DMS 273 (cell line): ENCODE results near the gene CRPPA.
"Not testable (repeated sequence)": the region's sequence is repeated elsewhere in the genome, so short reads cannot be mapped to it uniquely, and the experiment has no call there.

Experiments used
- DNase-seq: peaks from one replicate; lab custom pipeline; 2025; ENCODE audit not compliant: unreplicated experiment; lab: John Stamatoyannopoulos, UW

Gene CRPPA

DNA sequence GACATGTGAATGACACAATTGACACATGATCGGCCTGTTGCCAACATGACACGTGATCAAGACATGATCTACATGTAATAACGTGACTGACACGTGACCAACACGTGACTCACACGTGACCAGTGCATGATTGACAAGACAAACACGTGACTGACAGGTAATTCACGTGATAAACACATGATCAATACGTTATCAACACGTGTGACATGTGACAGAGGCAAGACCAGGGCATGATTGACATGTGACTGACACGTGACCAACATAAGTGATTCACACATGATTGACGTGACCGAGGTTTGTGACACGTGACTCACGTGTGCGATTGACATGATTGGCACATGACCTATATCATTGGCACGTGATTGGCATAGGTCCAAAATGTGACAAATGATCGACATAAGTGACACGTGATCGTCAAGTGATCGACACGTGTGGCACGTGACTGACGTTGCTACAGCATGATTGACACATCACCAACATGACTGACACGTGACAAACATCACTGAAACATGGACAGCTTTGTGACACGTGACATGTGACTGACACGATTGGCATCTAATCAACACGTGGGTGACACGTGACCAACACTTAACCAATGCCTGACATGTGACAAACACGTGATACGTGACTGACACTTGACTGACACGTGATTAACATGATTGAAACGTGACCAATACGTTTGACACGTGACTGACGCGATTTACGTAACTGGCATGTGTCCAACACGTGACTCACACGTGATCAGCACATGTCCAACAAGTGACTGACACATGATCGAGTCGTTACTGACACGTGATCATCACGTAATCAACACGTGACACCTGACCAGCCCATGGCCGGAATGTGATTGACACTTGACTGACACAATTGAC lies 23.0 kb downstream of the CRPPA start:
- DNase-seq = no peak

DNA sequence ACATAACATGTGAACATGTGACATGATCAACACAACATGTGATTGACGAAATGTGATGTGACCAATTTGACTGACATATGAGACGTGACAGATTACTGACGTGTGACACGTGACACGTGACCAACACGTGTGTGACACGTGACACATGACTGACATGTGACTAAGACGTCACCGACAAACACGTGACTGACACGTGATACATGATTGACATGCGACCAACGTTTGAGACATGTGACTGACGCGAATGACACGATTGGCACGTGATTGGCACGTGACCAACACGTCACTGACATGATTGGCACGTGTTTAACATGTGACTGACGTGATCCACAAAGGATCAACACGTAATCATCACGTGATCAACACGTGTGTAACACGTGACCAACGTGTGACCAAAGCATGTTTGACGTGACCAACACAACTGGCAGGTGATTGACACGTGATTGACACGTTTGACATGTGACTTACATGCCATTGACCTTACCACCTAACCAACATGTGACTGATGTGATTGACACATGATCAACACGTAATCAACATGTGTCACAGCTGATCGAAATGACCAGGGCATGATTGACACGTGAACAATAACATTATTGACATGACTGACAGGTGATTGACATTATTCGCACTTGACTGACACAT lies 23.7 kb downstream of the CRPPA start:
- no peak for DNase-seq

DNA sequence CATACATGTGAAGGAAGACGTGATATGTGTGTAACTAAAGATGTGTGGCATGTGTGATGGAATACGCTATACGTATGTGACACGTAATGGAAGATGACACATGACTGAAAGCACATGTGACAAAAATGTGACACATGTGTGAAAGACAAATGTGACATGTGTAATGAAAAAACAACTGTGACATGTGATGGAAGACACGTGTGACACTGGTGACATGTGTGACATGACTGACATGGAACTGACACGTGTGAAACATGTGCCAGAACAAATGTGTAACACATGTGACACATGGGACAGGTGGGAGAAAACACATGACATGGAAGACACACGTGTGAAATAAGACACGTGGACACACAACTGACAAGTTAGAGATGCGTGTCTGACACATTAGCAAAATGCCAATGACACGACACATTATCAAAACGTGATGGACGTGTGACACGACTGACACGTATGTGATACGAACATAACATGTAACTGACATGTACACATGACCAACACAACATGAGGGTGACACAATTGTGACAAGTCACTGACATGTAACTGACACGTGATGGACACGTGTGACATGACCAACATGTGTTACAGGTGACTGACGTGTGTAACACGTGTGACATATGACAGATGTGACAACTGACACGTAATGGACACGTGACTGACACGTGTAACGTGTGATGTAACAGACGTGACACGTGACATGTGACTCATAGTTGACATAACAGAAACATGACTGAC lies 24.4 kb downstream of the CRPPA start:
- DNase-seq = no peak

DNA sequence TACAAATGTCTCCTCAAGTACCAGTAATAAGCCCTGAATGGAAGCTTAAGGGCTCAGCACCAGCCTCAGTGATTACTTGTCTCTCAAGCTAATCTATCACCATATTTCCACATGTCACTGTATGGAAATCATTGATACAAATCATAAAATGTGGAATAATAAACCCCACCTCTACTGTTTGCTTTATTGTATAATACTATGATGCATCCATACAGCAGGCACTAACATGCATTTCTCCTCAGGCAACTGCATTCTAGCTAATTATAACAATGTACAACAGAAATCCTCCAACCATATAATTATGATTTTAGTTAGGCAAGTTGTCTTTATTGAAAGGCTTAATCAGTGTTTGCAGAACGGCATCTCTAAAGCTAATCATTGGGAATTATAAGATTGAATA lies 26.2 kb downstream of the CRPPA start:
- no peak for DNase-seq

DNA sequence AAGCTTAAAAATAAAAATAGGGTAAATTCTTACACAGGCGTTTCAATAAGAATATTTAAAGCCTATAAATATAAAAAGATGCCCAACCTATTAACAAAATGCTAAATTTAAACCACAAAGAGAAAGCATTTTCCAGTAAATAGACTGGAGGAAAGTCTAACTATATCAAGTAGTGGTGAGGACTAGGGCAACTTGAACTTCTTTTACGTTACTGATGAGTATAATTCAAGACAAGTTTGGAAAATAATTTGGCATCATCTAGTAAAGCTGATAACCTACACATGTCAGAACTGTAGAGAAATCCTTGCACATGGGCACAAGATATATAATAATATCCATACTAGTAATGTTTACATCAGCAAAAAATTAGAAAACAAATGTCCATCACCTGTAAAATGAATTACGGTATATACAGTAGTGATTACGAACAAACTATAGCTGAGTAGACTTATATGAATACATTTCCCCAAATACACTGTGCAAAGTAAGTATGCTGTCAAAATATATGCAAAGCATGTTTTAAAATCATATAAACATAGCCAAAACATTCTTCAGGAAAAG lies 27.4 kb downstream of the CRPPA start:
- no peak for DNase-seq

DNA sequence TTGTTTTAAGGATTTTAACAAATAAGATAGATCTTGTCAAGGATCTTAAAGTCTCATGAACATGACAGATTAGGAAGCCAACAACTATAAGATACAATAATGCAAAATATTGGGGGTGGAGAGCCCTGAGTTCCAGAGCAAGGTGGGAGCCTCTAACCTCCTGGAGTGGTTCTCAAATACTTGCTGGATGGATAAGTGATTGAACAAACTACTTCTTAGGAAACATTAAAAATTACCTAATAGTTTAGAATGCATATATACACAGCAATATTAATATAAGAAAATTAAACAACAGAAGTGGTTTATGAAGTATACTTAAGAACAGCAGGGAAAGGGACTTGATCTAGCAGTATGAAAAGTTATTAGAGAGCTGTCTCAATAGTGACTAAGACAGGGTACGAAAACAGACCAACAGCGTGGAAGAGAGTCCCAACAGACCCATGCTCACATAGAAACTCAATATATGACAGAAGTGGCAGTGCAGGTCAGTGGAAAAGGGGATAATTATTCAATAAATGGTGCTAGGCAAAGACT lies 28.3 kb downstream of the CRPPA start:
- no peak for DNase-seq

DNA sequence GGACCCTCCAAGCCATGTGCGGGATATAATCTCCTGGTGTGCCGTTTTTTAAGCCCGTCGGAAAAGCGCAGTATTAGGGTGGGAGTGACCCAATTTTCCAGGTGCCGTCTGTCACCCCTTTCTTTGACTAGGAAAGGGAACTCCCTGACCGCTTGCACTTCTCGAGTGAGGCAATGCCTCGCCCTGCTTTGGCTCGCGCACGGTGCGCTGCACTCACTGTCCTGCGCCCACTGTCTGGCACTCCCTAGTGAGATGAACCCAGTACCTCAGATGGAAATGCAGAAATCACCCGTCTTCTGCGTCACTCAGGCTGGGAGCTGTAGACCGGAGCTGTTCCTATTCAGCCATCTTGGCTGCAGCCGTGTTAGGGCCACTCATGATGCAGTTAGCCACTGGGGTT lies 37.6 kb downstream of the CRPPA start:
- not testable (repeated sequence) for DNase-seq

DNA sequence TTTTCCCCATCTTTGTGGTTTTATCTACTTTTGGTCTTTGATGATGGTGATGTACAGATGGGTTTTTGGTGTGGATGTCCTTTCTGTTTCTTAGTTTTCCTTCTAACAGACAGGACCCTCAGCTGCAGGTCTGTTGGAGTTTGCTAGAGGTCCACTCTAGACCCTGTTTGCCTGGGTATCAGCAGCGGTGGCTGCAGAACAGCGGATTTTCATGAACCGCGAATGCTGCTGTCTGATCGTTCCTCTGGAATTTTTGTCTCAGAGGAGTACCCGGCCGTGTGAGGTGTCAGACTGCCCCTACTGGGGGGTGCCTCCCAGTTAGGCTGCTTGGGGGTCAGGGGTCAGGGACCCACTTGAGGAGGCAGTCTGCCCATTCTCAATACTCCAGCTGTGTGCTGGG lies 38.2 kb downstream of the CRPPA start:
- not testable (repeated sequence) for DNase-seq
